Thoracic aorta (tissue), 2 donors: Measurements from ENCODE around the gene ERMAP. TPM values are rescaled to one million over a fixed set of nuclear protein-coding genes. Genes with fewer than 3 reads are reported as not detected.

Experiments used
- ATAC-seq: fragments of 150-250 bp; one replicate; pipeline ENCODE4 v1.8.0; 2017; ENCODE audit warnings: low read depth; ENCODE audit not compliant: insufficient number of reproducible peaks, low FRiP score
- DNase-seq: peaks from one replicate; pipeline ENCODE4 v3.0.0-alpha.2; 2020; ENCODE audit warnings: low spot score
- H3K27ac ChIP-seq, 2 donors: fragments of 200-600 bp; sonication (generic); 1 replicate in 1 of 2; 2 replicates in 1 of 2; pipeline ENCODE4 v1.5.1; 2016; ENCODE audit warnings: mild to moderate bottlenecking in 2 of 2, moderate library complexity in 2 of 2
- H3K27me3 ChIP-seq: fragments of 200-600 bp; sonication (generic); replicated peaks from 2 replicates; pipeline ENCODE4 v1.6.0; 2016; ENCODE audit warnings: mild to moderate bottlenecking; ENCODE audit not compliant: insufficient read depth
- H3K36me3 ChIP-seq: fragments of 200-600 bp; sonication (generic); one replicate; pipeline ENCODE4 v1.5.1; 2016
- H3K4me1 ChIP-seq, 2 donors: fragments of 200-600 bp; sonication (generic); 1 replicate in 1 of 2; 2 replicates in 1 of 2; pipeline versions ENCODE4 v1.5.1 to v1.6.0; 2016; ENCODE audit warnings: low read depth in 2 of 2, mild to moderate bottlenecking in 1 of 2; ENCODE audit not compliant: control insufficient read depth in 1 of 2
- H3K4me3 ChIP-seq: fragments of 200-600 bp; sonication (generic); 2 replicates; pipeline ENCODE4 v1.5.1; 2016; ENCODE audit warnings: mild to moderate bottlenecking
- H3K9me3 ChIP-seq: fragments of 200-600 bp; sonication (generic); 2 replicates; pipeline ENCODE4 v1.5.1; 2016
- total RNA-seq, 2 donors: library from RNA; depleted of rRNA; stranded (reverse); fragments of >200 nt; gene quantifications; one replicate each; pipeline versions ENCODE4 v1.1.0 to v1.2.3, GENCODE V29; 2016
- TF ChIP-seq, protein P1 (sequence below): fragments of 200-600 bp; sonication (generic); IDR thresholded peaks from one replicate; pipeline ENCODE4 v1.5.1; 2019; ENCODE audit warnings: antibody characterized with exemption

Gene ERMAP
- total RNA-seq, 2 donors from 2014 or later: 7.0 to 18.0 TPM

DNA sequence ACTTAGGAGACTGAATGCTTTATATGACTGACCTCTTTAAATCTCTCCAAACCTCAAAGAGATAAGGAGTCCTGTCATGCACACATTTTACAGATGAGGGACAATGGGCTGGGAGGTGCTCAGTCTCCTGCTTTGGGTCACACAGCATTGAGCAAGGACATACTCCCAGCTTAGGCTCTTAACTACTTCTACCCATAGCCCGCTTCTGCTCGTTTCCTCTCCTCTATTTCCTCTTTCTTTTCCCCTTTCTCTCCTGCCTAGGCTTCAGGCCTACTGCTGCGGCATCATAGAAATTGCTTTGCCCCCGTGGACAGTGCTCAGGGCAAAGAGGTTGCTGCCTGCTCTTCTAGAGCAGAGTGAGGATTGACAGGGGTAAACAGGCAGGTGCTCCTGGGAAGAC lies 17.1 kb downstream of the ERMAP start:
- Histone ChIP-seq H3K27me3 (no peaks in the 10 kb centered on the region), H3K4me1 (no peaks in the 10 kb centered on the region), H3K9me3 (no peaks in the 10 kb centered on the region), H3K36me3 (no peaks in the 10 kb centered on the region), H3K4me3 (no peak overlapping the region), H3K27ac (no peak overlapping the region)
- DNase-seq (no peak), ATAC-seq (no peak)
- TF ChIP-seq, protein P1, sequence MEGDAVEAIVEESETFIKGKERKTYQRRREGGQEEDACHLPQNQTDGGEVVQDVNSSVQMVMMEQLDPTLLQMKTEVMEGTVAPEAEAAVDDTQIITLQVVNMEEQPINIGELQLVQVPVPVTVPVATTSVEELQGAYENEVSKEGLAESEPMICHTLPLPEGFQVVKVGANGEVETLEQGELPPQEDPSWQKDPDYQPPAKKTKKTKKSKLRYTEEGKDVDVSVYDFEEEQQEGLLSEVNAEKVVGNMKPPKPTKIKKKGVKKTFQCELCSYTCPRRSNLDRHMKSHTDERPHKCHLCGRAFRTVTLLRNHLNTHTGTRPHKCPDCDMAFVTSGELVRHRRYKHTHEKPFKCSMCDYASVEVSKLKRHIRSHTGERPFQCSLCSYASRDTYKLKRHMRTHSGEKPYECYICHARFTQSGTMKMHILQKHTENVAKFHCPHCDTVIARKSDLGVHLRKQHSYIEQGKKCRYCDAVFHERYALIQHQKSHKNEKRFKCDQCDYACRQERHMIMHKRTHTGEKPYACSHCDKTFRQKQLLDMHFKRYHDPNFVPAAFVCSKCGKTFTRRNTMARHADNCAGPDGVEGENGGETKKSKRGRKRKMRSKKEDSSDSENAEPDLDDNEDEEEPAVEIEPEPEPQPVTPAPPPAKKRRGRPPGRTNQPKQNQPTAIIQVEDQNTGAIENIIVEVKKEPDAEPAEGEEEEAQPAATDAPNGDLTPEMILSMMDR: no peak

DNA sequence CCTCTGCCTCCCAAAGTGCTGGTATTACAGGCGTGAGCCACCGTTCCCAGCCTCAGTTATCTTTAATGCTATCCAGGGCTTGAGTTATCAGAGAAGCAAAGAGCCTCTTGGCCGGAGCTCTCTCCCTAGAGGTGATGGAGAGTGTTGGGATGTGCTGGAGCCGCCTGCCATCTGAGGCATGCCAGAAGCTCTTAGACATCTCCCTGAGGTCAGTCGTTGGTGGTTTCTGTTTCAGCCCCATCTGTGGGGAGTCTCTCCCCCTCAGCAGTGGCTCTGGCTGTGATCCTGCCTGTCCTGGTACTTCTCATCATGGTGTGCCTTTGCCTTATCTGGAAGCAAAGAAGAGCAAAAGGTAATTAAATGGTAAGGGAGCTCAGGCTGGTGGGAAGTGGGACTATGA lies 17.9 kb downstream of the ERMAP start:
- Histone ChIP-seq H3K27me3 (no peaks in the 10 kb centered on the region), H3K4me1 (no peaks in the 10 kb centered on the region), H3K27ac (no peak overlapping the region), H3K4me3 (no peak overlapping the region), H3K9me3 (no peaks in the 10 kb centered on the region), H3K36me3 (no peaks in the 10 kb centered on the region)
- ATAC-seq (no peak), DNase-seq (no peak)
- TF ChIP-seq, protein P1: no peak

DNA sequence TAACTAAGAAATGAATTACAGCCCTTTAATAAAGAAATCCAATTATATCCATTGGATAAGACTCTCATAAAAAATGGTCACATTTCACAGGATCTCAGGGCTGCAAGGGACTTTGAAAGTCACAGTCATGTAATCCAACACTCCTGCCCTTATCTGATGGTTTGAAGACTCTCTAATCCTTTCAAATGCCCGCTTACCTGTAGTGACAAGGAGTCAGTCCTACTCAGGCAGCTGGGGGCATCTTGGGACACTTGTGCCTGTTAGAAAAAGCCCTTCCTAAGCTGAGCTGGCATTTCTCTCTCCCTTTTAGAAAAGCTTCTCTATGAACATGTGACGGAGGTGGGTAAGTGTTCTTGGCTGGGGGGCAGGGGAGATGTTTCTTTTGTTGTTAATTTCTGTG lies 18.5 kb downstream of the ERMAP start:
- no peak for DNase-seq
- no peak overlapping the region for H3K4me3 ChIP-seq
- H3K9me3 ChIP-seq: no peaks in the 10 kb centered on the region
- no peaks in the 10 kb centered on the region for H3K36me3 ChIP-seq
- TF ChIP-seq, protein P1: no peak
- no peaks in the 10 kb centered on the region for H3K4me1 ChIP-seq
- no peak for ATAC-seq
- H3K27me3 ChIP-seq: no peaks in the 10 kb centered on the region
- no peak overlapping the region for H3K27ac ChIP-seq

DNA sequence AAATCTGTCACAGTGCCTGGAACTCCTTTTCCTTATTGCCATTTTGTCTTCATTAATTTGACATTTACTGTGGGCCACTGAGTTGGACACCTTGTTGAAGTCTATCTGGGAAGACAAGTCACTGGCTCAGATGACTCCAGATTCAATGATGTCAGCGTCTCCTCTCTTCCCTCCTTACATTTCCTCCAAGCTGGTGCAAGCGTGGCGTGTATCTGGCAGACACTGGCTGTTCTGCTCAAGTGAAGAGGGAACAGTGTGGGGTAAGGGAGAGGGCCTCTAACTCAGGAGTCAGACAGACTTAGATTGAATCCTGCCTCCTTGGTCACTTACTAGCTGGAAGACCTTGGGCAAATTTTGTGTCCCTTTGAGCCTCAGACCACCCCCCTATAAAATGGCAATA lies 20.8 kb downstream of the ERMAP start:
- ATAC-seq (no peak), DNase-seq (no peak)
- Histone ChIP-seq H3K27me3 (no peaks in the 10 kb centered on the region), H3K36me3 (no peaks in the 10 kb centered on the region), H3K27ac (no peak overlapping the region), H3K4me3 (no peak overlapping the region), H3K9me3 (no peaks in the 10 kb centered on the region), H3K4me1 (no peaks in the 10 kb centered on the region)
- TF ChIP-seq, protein P1: no peak

DNA sequence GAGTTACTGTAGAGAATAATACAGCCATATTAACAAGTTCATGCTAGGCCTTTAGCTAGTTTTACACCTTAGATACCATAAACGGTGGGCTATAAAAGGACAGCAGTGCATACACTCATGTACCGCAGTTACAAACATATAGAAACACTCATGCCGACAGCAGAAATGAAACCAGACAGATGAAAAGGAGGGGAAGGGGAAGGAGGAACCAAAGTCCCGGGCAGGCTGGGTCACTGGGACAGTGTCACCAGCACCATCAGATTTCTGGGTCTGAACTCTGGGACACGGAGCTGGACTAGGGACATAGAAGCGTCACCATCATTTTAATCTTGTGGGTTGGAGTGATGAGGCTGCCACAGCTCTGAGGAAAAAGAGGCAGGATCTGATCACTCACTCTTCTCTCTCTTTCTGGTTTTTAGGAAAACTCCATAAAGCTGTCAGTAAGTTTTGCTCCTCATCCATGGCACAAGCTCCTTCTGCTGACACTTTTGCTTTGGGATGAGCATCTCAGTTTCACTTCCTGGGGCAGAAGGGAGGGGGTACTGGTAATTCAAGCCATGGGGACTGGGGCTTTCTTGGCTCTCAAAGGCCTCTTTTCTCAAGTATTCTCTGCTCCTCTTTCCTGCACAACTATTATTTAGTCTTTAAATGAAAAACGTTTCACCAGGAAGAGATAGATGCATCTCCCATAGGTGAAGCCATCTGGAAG lies 21.7 kb downstream of the ERMAP start:
- Histone ChIP-seq H3K4me3 (no peak overlapping the region), H3K4me1 (no peaks in the 10 kb centered on the region), H3K36me3 (no peaks in the 10 kb centered on the region), H3K9me3 (no peaks in the 10 kb centered on the region), H3K27me3 (no peaks in the 10 kb centered on the region), H3K27ac (peak overlapping the region in 1 of 2 donors; percentile 18)
- ATAC-seq (no peak), DNase-seq (no peak)
- TF ChIP-seq, protein P1: no peak
